ENCODE measurements around the gene TSHZ2.

The TSHZ2 gene

GRCh38 chr20:53175135-53175780, 203.1 kb downstream of the TSHZ2 start:
- no peak for DNase-seq

GRCh38 chr20:53176134-53176533, 204.0 kb downstream of the TSHZ2 start:
- peak; percentile 52 for DNase-seq

GRCh38 chr20:53177687-53178086, 205.5 kb downstream of the TSHZ2 start:
- no peak for DNase-seq

GRCh38 chr20:53179749-53180148, 207.6 kb downstream of the TSHZ2 start:
- DNase-seq: no peak

GRCh38 chr20:53180928-53181362, 208.8 kb downstream of the TSHZ2 start:
- DNase-seq: no peak

- no peak for DNase-seq
These were observed 209.8 kb downstream of the TSHZ2 start for GRCh38 chr20:53181866-53182376.

- no peak for DNase-seq
These were observed 211.0 kb downstream of the TSHZ2 start for GRCh38 chr20:53183181-53183580.

- no peak for DNase-seq
These were observed 214.5 kb downstream of the TSHZ2 start for GRCh38 chr20:53186635-53187034.

- DNase-seq: no peak
These were observed 215.4 kb downstream of the TSHZ2 start for GRCh38 chr20:53187392-53188068.

GRCh38 chr20:53190225-53190624, 218.1 kb downstream of the TSHZ2 start:
- no peak for DNase-seq

- no peak for DNase-seq
These were observed 219.8 kb downstream of the TSHZ2 start for GRCh38 chr20:53191957-53192356.

GRCh38 chr20:53194306-53195290, 222.4 kb downstream of the TSHZ2 start:
- DNase-seq: no peak

GRCh38 chr20:53195876-53196610, 223.9 kb downstream of the TSHZ2 start:
- DNase-seq: no peak

GRCh38 chr20:53201588-53201987, 229.4 kb downstream of the TSHZ2 start:
- DNase-seq: no peak

- peak; percentile 81 for DNase-seq
These were observed 230.6 kb downstream of the TSHZ2 start for GRCh38 chr20:53202777-53203176.

GRCh38 chr20:53205046-53205445, 232.9 kb downstream of the TSHZ2 start:
- no peak for DNase-seq

- no peak for DNase-seq
These were observed 236.1 kb downstream of the TSHZ2 start for GRCh38 chr20:53208110-53208832.

GRCh38 chr20:53210041-53210440, 237.9 kb downstream of the TSHZ2 start:
- DNase-seq: no peak

GRCh38 chr20:53210931-53211330, 238.8 kb downstream of the TSHZ2 start:
- no peak for DNase-seq

GRCh38 chr20:53212018-53212417, 239.9 kb downstream of the TSHZ2 start:
- DNase-seq: no peak

GRCh38 chr20:53214392-53214791, 242.2 kb downstream of the TSHZ2 start:
- no peak for DNase-seq

GRCh38 chr20:53215166-53215565, 243.0 kb downstream of the TSHZ2 start:
- DNase-seq: peak; percentile 30

Data from DMS153 (cell line).